ENCODE measurements around the gene MGMT.

- TF ChIP-seq CTCF (IDR thresholded peaks at IDR 0.05 in 2 of 3, conservative IDR thresholded peaks at IDR 0.05 in 1 of 3; ENCODE audit: borderline replicate concordance in 1 of 3, insufficient read depth in 1 of 3, low read depth in 2 of 3, low read length in 2 of 3): no peak
- TF ChIP-seq EZH2 (IDR thresholded peaks at IDR 0.05): no peak
- no peak for TF ChIP-seq REST (IDR thresholded peaks at IDR 0.05; ENCODE audit: low read depth)
These were observed 252.3 kb downstream of the MGMT start for GRCh38 chr10:129719415-129719739.
